HT1080 (cell line): ENCODE results near the gene NXPE3. TPM values are rescaled to one million over a fixed set of nuclear protein-coding genes. Genes with fewer than 3 reads are reported as not detected.
A peak's percentile ranks its signal among the peaks of the same experiment; 100 is the strongest.

Experiments used
- DNase-seq: peaks from one replicate; pipeline ENCODE4 v3.0.0-alpha.2; 2015; ENCODE audit warnings: low read depth
- total RNA-seq: library from RNA; depleted of rRNA; stranded (reverse); fragments of >200 nt; shearing (Covaris generic); gene quantifications from 2 replicates; pipeline ENCODE4 v1.2.3, GENCODE V29; 2014; rRNA removed

NXPE3 gene
- total RNA-seq, 1 experiment from 2014 or later, result 15.7 TPM

- DNase-seq, result peak; percentile 53
Observed at GRCh38 chr3:101873619-101874018, 94.6 kb downstream of the NXPE3 start.

DNA sequence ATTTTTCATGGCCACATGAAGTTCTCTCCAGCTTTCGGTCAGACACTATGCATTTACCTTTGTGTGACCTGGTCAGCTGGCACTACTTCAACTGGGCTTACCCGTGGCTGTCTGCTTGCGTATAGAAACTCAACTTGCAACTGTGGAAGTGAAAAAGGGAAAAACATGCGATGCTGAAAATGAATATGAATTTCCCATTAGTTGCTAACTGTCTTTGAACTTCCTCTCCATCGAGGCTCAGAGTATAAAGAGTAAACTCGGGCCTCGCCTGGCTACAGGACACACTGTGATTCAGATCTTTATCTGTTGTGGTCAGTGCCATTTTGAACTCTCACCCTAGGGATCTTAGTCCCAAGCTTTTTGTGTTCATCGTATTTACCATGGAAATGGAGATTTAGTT lies 97.1 kb downstream of the NXPE3 start:
- no peak for DNase-seq

Other genes with a start within 250 kb of the NXPE3 start
- 47.6 and 50.8 TPM in 2 replicates for gene TRMT10C, start 217.3 kb upstream of the NXPE3 start, total RNA-seq
- gene PCNP, start 205.0 kb upstream of the NXPE3 start, total RNA-seq, result 68.6 and 85.8 TPM in 2 replicates
- 23.8 and 24.7 TPM in 2 replicates for gene ZBTB11, start 102.1 kb upstream of the NXPE3 start, total RNA-seq
- 1,794 and 2,156 TPM in 2 replicates for gene RPL24, start 92.5 kb upstream of the NXPE3 start, total RNA-seq
- gene CEP97, start 54.6 kb upstream of the NXPE3 start, total RNA-seq, result 11.1 and 11.7 TPM in 2 replicates
- 13.3 and 15.8 TPM in 2 replicates for gene NFKBIZ, start 70.3 kb downstream of the NXPE3 start, total RNA-seq